Smooth muscle cell (in vitro differentiated cells): Measurements from ENCODE around the gene CTNND2. TPM values are rescaled to one million over a fixed set of nuclear protein-coding genes. Genes with fewer than 3 reads are reported as not detected.
A peak's percentile ranks its signal among the peaks of the same experiment; 100 is the strongest.

Source experiments
- DNase-seq: peaks from one replicate; lab custom pipeline; 2025; ENCODE audit not compliant: unreplicated experiment; lab: John Stamatoyannopoulos, UW
- H2AFZ ChIP-seq: fragments of 200-600 bp; sonication (generic); 2 replicates; pipeline ENCODE4 v1.6.0; 2016; ENCODE audit warnings: antibody characterized with exemption, low read depth, mild to moderate bottlenecking
- H3F3A ChIP-seq: fragments of 200-600 bp; sonication (generic); 2 replicates; pipeline ENCODE4 v1.6.0; 2017; ENCODE audit warnings: antibody characterized with exemption, low read depth
- H3K27ac ChIP-seq: fragments of 200-600 bp; sonication (generic); 2 replicates; pipeline ENCODE4 v1.5.1; 2016; ENCODE audit warnings: low read depth, mild to moderate bottlenecking
- H3K27me3 ChIP-seq: fragments of 200-600 bp; sonication (generic); 2 replicates; pipeline ENCODE4 v1.6.1; 2016; ENCODE audit warnings: low read depth, mild to moderate bottlenecking
- H3K36me3 ChIP-seq: fragments of 200-600 bp; sonication (generic); 2 replicates; pipeline ENCODE4 v1.5.1; 2016; ENCODE audit warnings: low read depth
- H3K4me1 ChIP-seq: fragments of 200-600 bp; sonication (generic); 2 replicates; pipeline ENCODE4 v1.5.1; 2016; ENCODE audit warnings: low read depth
- H3K4me2 ChIP-seq: fragments of 200-600 bp; sonication (generic); 2 replicates; pipeline ENCODE4 v1.6.0; 2016; ENCODE audit warnings: mild to moderate bottlenecking
- H3K4me3 ChIP-seq: fragments of 200-600 bp; sonication (generic); 2 replicates; pipeline ENCODE4 v1.5.1; 2016; ENCODE audit warnings: mild to moderate bottlenecking
- H3K79me2 ChIP-seq: fragments of 200-600 bp; sonication (generic); 2 replicates; pipeline ENCODE4 v1.6.0; 2016; ENCODE audit warnings: low read depth, mild to moderate bottlenecking
- H3K9ac ChIP-seq: fragments of 200-600 bp; sonication (generic); 2 replicates; pipeline ENCODE4 v1.6.0; 2016; ENCODE audit warnings: low read depth
- H3K9me3 ChIP-seq: fragments of 200-600 bp; sonication (generic); replicated peaks from 2 replicates; pipeline ENCODE4 v1.5.1; 2016; ENCODE audit warnings: low read depth
- H4K20me1 ChIP-seq: fragments of 200-600 bp; sonication (generic); 2 replicates; pipeline ENCODE4 v1.6.0; 2016; ENCODE audit warnings: low read depth
- CTCF ChIP-seq: fragments of 200-600 bp; sonication (generic); IDR thresholded peaks from 2 replicates; pipeline ENCODE4 v1.5.1; 2017; ENCODE audit warnings: borderline replicate concordance, mild to moderate bottlenecking, antibody characterized with exemption; ENCODE audit not compliant: insufficient read depth, poor library complexity, severe bottlenecking
- WGBS: methylation state at CpG from one replicate; pipeline ENCODE4 v1.1.7; 2016; ENCODE audit warnings: low lambda C conversion rate; 5-methylcytosine and 5-hydroxymethylcytosine counted together
- polyA plus RNA-seq: library from polyadenylated mRNA; unstranded; fragments of >200 nt; fragmentation: Nextera tagmentation; extraction: Ambion mirVana; gene quantifications from 2 replicates; pipeline ENCODE4 v1.2.1, GENCODE V29; 2016
- total RNA-seq: library from RNA; depleted of rRNA; stranded (reverse); fragments of >200 nt; gene quantifications from 2 replicates; pipeline ENCODE4 v1.2.3, GENCODE V29; 2014

The CTNND2 gene
- total and polyA plus RNA-seq, 2 experiments from 2014 or later: 2.7 to 5.8 TPM

- no peak overlapping the region for H3K9ac ChIP-seq
- H3K79me2 ChIP-seq: no peaks in the 10 kb centered on the region
- H3K4me1 ChIP-seq: no peaks in the 10 kb centered on the region
- H3K27ac ChIP-seq: no peak overlapping the region
- no peaks in the 10 kb centered on the region for H3K36me3 ChIP-seq
- WGBS: 98% methylated on average over 3 of the region's 3 CpGs
- peak; percentile 8 for TF ChIP-seq CTCF
- no peak overlapping the region for H3K4me2 ChIP-seq
- no peaks in the 10 kb centered on the region for H3F3A ChIP-seq
- H3K27me3 ChIP-seq: no peaks in the 10 kb centered on the region
- H3K9me3 ChIP-seq: no peaks in the 10 kb centered on the region
- H4K20me1 ChIP-seq: no peaks in the 10 kb centered on the region
- H2AFZ ChIP-seq: no peak overlapping the region
- no peak for DNase-seq
- H3K4me3 ChIP-seq: no peak overlapping the region
Observed at GRCh38 chr5:11247224-11247623, 657.0 kb downstream of the CTNND2 start.

GRCh38 chr5:11240293-11241190 lies 663.7 kb downstream of the CTNND2 start:
- H2AFZ ChIP-seq: no peak overlapping the region
- H3K27me3 ChIP-seq: no peaks in the 10 kb centered on the region
- H3K4me2 ChIP-seq: no peak overlapping the region
- H3F3A ChIP-seq: no peaks in the 10 kb centered on the region
- H3K9me3 ChIP-seq: no peaks in the 10 kb centered on the region
- no peak overlapping the region for H3K4me3 ChIP-seq
- no peaks in the 10 kb centered on the region for H4K20me1 ChIP-seq
- no peak overlapping the region for H3K9ac ChIP-seq
- H3K4me1 ChIP-seq: no peaks in the 10 kb centered on the region
- no peak for TF ChIP-seq CTCF
- WGBS: 93% methylated on average over 2 of the region's 2 CpGs
- no peak for DNase-seq
- H3K27ac ChIP-seq: no peak overlapping the region
- no peaks in the 10 kb centered on the region for H3K79me2 ChIP-seq
- H3K36me3 ChIP-seq: no peaks in the 10 kb centered on the region

DNA sequence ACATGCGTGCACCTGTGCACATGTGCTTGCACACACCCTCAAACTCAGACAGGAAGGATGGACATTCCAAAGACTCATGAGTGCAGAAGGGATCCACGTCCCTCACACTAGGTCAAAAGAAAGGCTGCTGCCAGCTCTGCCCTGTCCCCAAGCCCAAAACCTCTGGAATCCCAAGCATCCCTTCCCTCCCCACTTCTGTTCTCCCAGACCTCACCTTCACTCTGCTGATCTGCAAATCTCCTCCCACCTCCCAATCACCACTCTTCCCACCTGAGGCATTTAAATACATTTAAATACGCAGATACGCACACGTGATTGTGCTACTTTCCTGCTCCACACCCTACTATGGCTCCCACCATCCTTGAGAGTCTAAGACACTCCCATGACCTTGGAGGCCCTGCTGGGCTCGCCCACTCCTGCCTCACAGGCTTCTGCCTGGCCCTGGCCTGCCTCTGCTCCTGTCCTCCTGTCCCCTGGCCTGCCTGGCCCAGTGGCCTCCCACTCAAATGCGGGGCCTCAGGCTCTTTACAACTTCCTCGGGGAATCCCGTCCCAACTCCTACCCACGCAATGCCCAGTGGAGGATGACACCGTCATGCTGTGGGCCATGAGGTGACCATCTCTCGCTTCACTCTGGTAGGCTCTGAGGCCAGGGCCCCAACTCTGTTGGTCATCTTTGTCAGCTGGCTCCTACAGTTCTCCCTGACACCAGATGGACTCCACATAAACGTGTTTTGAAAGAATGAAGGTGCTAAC lies 664.8 kb downstream of the CTNND2 start:
- WGBS: 94% methylated on average over 13 of the region's 13 CpGs
- H3K9ac ChIP-seq: no peak overlapping the region

More for the DNA sequence above, 664.8 kb downstream of the CTNND2 start:
- H3F3A ChIP-seq: no peaks in the 10 kb centered on the region
- H3K4me3 ChIP-seq: no peak overlapping the region
- no peaks in the 10 kb centered on the region for H3K9me3 ChIP-seq
- H3K4me2 ChIP-seq: no peak overlapping the region
- H3K27me3 ChIP-seq: no peaks in the 10 kb centered on the region
- no peaks in the 10 kb centered on the region for H4K20me1 ChIP-seq
- H3K79me2 ChIP-seq: no peaks in the 10 kb centered on the region
- TF ChIP-seq CTCF: no peak
- H3K36me3 ChIP-seq: no peaks in the 10 kb centered on the region
- H2AFZ ChIP-seq: no peak overlapping the region
- no peak overlapping the region for H3K27ac ChIP-seq
- DNase-seq: no peak
- H3K4me1 ChIP-seq: no peaks in the 10 kb centered on the region
